ENCODE measurements around the gene SLC30A1.
"Not testable (repeated sequence)": the region's sequence is repeated elsewhere in the genome, so short reads cannot be mapped to it uniquely, and the experiment has no call there.

Gene SLC30A1

DNA sequence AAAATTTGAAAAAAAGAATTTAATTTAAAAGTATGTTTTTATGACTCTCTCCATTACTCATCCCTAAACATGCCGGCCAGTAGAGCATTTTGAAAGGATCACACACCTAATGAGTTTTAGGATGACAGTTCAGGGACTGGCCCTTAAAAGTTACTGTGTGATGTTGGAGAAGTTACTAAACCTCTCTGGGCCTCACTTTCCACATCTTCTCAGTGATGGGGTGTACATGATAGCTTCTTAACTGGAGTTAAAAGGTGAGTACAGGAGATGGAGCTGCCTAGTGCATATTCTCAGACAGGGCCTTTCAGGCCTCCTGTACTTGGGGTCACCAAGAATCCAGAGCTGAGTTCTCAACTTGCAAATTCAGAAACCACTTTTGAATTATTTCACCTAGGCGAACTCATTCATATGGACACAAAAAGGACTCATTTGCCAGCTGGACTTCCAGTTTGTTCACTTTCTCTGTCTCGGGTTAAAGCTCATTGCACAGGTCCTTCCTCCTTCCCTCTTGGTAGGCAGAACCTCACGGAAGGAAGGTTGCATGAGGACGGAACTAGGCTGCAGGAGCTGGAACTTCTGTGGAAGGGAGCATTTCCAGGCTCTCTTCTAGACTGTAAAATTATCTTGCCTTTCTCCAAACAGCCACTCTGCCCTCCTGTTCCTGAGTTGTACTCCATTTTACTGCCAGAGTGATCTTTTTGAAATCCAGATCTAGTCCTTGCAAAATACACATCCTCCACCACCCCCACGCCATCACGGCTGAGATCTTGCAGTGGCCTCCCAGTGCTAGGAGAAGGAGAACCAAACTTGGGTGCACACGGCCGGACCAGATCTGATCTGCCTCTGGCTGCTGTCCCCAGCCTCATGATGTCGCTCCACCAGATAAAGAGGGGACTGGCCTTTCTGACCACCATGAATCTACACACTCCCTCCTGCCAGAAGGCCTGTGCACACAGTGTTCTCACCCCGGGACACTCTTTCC lies 4.3 kb upstream of the SLC30A1 start:
- DNase-seq (ENCODE audit: low spot score), result no peak

DNA sequence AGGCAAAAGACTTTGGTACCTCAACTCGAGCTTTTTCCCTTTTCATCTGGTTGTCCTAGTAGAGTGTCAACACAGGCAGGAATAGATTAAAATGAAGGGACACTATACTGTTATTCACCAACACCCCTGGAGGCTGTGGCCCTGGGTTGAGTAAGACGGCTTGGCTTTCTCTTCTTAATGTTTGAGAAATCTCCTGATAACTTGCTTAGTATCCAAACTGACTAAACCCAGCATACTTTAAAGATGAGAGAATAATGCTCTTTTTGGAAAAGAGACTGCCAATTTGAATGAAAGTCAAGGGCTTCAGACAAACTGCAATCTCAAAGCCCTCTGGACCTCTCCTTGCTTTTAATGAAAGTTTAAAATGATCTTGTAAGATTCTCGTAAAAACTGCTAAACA lies 2.6 kb upstream of the SLC30A1 start:
- no peak for DNase-seq (ENCODE audit: low spot score)

DNA sequence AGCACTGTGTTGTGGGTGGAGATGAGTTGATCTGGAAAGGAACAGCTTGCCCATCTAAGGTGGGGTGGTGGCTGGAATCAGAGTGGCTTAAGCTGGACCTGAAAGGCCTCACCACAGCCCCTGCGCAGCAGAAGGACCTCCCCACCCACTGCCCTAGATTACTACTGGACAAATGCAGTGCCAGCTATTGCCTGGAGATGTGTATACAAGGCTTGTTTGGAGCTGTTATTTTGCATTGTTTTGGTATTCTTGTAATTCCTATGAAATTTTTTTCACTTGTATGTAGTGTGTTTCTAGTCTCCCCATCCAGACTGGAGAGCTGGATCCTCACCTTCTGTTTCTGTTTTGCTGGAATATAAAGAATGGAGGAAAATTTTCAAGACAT lies 1.3 kb upstream of the SLC30A1 start:
- no peak for DNase-seq (ENCODE audit: low spot score)

DNA sequence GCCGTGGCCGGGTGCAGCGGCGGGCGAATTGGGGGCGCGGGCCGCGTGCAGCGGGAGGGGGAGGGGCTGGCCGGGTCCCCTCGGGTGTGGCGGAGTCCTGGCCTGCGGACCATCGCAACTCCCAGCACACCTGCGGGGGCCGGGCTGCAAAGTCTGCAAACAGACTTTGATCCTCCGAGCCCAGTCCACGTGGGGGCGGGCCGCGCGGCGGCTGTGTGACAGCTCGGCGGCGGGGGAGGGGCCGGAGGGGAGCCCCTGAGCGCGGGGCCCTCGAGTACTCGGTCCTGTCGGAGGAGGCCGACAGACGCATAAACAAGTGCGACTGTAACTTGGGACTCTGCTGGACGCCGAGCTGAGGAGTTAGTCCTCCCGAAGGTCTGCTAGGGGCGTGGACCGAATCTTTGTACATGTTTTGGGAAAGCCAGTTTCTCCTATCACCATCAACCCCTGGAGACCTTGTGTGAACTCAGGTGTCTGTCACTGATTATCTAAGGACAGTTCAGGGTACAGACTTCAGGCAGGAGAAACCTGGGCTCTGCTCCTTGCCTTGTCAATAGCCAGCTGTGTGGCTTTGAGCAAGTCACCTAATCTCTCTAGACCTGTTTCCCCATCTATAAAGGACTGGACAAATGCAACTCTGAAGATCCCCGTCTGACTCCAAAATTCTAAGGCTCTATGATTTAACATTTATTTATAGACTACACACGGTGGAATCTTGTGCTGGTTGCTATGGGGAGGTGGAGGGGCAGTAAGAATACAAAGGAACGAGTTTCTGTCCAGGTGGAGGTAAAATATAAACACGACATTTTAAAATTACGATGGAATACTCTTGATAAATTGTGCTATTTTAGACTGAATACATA lies 710 bp upstream of the SLC30A1 start:
- DNase-seq (ENCODE audit: low spot score), result no peak

GRCh38 chr1:211577819-211578639 lies 932 bp downstream of the SLC30A1 start:
- DNase-seq (ENCODE audit: low spot score), result peak; percentile 85

- no peak for DNase-seq (ENCODE audit: low spot score)
Measured at GRCh38 chr1:211577277-211577818, 1.6 kb downstream of the SLC30A1 start.

GRCh38 chr1:211576717-211577116 lies 2.2 kb downstream of the SLC30A1 start:
- DNase-seq (ENCODE audit: low spot score), result no peak

GRCh38 chr1:211574705-211575104 lies 4.3 kb downstream of the SLC30A1 start:
- no peak for DNase-seq (ENCODE audit: low spot score)

GRCh38 chr1:211571998-211572397 lies 7.0 kb downstream of the SLC30A1 start:
- DNase-seq (ENCODE audit: low spot score), result no peak

DNA sequence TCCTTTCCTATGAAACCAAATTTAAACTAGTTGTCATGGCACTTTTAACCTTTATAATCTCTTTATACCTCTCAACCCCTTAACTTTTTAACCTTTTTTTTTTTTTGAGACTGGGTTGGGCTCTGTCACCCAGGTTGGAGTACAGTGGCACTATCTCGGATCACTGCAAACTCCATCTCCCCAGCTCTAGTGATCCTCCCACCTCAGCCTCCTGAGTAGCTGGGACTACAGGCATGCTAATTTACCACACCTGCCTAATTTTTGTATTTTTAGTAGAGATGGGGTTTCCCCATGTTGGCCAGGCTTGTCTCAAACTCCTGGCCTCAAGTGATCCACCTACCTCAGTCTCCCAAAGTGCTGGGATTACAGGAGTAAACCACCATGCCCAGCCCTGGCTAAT lies 8.6 kb downstream of the SLC30A1 start:
- not testable (repeated sequence) for DNase-seq (ENCODE audit: low spot score)

GRCh38 chr1:211566431-211567025 lies 12.4 kb downstream of the SLC30A1 start:
- no peak for DNase-seq (ENCODE audit: low spot score)

- DNase-seq (ENCODE audit: low spot score), result no peak
Measured at GRCh38 chr1:211564084-211564483, 14.9 kb downstream of the SLC30A1 start.

- no peak for DNase-seq (ENCODE audit: low spot score)
Measured at GRCh38 chr1:211559222-211560010, 19.5 kb downstream of the SLC30A1 start.

DNA sequence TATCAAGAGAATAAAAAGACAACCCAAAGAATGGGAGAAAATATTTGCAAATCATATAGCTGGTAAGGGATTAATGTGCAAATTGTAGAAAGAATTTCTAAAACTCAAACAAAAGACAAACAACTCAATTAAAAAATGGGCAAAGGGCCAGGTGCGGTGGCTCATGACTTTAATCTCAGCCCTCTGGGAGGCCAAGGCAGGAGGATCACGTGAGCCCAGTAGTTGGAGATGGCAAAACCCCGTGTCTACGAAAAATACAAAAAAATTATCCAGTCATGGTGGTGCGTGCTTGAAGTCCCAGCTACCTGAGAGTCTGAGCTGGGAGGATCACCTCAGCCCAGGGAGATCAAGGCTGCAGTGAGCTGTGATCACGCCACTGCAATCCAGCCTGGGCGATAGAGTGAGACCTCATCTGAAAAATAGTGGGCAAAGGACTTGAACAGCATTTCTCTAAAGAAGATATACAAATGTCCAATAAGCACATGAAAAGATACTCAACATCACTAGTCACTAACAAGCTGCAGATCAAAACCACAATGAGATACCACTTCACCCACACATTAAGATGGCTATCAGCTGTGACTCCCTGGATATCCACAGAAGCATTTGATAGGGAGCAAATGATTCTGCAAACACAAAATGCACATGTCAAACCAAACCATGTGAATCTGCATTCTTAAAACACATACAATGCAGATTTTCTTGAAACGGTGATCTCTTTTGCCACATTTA lies 20.9 kb downstream of the SLC30A1 start:
- no peak for DNase-seq (ENCODE audit: low spot score)

- no peak for DNase-seq (ENCODE audit: low spot score)
Measured at GRCh38 chr1:211553549-211553948, 25.4 kb downstream of the SLC30A1 start.

DNA sequence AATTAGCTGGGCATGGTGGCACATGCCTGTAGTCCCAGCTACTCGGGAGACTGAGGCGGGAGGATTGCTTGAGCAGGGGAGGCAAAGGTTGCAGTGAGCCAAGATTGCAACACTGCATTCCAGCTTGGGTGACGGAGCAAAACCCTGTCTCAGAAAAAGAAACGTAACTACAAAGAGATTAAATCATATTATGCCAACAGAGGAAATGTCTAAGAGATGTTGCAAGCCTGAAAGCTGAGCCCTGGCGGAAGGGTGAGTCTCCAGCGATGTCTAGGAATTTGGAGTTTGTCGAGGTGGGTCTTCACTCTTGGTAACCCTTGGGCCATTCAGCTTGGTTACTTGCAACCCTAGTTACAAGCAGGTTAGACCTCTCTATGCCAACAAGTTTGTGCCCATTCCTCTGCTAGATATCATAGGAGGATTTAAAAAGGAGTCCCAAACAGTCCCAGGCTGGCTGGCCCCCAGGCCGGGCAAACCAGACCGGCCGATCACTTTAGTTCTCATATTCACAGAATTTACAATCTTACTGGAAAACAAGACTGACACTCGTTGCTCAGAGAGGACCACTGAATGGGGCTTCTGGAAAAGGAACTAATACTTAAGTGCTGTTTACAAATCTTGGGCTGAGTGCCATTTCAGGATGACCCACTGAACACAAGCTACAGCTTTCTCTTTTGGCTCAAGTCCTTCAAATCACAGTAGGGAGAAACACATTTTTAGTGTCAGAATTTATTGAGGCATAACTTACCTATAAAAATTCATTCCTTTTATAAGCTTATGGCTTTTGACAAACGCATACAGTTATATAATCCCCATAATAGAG lies 27.1 kb downstream of the SLC30A1 start:
- no peak for DNase-seq (ENCODE audit: low spot score)

GRCh38 chr1:211549092-211549711 lies 29.8 kb downstream of the SLC30A1 start:
- DNase-seq (ENCODE audit: low spot score), result no peak

DNA sequence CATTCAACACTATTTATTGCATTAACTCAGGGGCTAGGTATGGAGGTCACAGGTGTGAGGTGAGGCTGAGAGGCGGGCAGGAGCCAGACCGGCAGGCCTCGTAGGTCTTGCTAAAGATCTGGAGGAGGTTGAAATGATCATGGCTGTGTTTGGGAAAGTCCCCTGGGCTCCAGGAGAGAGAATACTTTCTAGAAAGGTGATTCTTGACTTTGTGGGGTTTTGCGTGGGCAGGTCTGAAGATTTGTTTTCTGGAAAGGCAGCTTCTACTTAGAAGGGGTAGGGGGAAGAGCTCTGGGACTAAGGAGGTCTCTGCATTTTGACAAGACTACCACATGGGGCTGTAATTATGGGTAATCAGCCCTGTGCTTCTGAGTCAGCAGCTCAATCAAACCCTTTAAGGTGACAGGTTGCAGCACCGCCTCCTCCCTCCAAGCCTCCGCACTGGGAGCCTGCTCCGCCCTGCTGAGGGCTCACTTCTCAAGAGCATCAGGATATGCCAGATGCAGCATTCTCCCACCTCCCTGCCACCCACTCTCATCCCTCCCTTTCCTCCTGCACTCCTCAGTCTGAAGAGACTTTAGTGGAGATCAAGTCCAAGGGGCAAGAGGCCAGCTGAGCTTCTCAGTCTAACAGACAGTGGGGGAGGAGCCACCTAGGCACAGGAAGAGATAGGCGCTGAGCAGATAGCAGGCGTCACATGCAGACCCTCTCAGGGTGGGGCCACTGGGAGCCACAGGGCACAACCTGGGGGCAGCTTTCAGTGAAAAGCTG lies 30.5 kb downstream of the SLC30A1 start:
- no peak for DNase-seq (ENCODE audit: low spot score)
